ENCODE measurements around the gene SLC30A7. TPM values are rescaled to one million over a fixed set of nuclear protein-coding genes. Genes with fewer than 3 reads are reported as not detected.
"Not testable (repeated sequence)": the region's sequence is repeated elsewhere in the genome, so short reads cannot be mapped to it uniquely, and the experiment has no call there.

Gene SLC30A7
- total RNA-seq, 6 experiments from 2014 or later, result 19.1 to 32.2 (median 23.3) TPM

DNA sequence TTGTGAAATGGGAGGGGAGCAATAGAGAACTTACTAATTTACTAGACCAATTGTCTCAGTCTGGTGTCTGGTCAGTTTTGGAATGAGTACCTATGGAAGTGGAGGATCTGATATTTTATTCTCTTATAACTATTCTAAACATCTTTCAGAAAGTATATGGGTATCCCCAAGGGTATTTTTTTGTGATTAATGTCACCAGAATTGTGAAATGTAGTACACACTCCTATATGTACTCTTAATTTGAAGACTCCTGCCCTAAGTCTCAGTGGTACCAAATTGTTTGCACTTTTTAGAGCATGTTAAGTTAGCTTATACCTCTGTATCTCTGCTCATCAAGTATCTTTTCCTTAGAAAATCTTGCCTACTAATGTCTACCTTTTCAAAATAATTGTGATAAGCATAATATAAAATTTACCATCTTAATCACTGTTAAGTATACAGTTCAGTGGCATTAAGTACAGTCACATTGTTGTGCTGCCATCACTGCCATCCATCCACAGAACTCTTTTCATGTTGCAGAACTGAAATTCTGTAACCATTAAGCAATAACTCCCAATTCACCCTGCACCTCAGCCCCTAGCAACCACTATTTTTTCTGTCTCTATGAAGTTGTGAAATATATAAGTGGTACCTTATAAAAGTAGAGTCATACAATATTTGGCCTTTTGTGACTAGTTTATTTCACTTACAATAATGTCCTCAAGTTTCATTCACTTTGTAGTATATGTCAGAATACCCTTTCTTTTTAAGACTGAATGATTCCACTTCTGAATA is 40.5 kb downstream of the SLC30A7 start:
- peaks cover 0 to 5% (median 0%) of the 10 kb centered on the region in 4 donors for H3K36me3 ChIP-seq
- intact Hi-C loops (cut with DNase I), result no loop called here

DNA sequence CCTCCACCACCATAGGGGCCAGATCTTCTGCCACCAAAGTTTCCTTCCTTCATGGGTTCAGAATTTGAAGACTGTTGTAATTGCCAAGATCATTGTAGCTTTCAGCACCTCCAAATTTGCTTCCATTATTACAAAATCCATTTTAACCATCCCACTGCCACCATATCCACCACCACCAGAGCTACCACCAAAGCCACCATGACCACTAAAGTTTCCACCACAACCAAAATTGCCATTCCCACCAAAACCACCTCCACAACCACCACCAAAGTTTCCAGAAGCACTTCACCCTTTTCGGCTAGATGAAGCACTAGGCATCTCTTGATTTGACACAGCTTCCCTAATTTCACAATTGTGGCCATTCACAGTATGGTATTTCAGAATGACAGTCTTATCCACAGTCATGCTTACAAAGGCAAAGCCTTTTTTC is 45.2 kb downstream of the SLC30A7 start:
- TF ChIP-seq, protein P1, sequence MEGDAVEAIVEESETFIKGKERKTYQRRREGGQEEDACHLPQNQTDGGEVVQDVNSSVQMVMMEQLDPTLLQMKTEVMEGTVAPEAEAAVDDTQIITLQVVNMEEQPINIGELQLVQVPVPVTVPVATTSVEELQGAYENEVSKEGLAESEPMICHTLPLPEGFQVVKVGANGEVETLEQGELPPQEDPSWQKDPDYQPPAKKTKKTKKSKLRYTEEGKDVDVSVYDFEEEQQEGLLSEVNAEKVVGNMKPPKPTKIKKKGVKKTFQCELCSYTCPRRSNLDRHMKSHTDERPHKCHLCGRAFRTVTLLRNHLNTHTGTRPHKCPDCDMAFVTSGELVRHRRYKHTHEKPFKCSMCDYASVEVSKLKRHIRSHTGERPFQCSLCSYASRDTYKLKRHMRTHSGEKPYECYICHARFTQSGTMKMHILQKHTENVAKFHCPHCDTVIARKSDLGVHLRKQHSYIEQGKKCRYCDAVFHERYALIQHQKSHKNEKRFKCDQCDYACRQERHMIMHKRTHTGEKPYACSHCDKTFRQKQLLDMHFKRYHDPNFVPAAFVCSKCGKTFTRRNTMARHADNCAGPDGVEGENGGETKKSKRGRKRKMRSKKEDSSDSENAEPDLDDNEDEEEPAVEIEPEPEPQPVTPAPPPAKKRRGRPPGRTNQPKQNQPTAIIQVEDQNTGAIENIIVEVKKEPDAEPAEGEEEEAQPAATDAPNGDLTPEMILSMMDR (IDR thresholded peaks at IDR 0.05), result no peak
- TF ChIP-seq POLR2A (IDR thresholded peaks at IDR 0.05), result no peak
- Histone ChIP-seq H3K9me3 (no peaks in the 10 kb centered on the region), H3K4me1 (no peaks in the 10 kb centered on the region), H3K4me3 (no peak overlapping the region), H3K36me3 (peaks cover 0 to 5% (median 0%) of the 10 kb centered on the region in 4 donors), H3K27ac (no peak overlapping the region), H3K27me3 (no peaks in the 10 kb centered on the region)
- DNase-seq, result no peak
- no peak for ATAC-seq
- intact Hi-C loops (cut with DNase I), result no loop called here
- 33% methylated on average over 1 of the region's 1 CpG for WGBS (ENCODE audit: insufficient coverage, low coverage, low lambda C conversion rate, missing lambda C conversion rate)

More for the DNA sequence above, 40.5 kb downstream of the SLC30A7 start:
- Histone ChIP-seq H3K4me1 (no peaks in the 10 kb centered on the region), H3K9me3 (no peaks in the 10 kb centered on the region), H3K4me3 (no peak overlapping the region), H3K27me3 (no peaks in the 10 kb centered on the region), H3K27ac (no peak overlapping the region)
- no peak for DNase-seq
- no peak for ATAC-seq
- no peak for TF ChIP-seq POLR2A (IDR thresholded peaks at IDR 0.05)
- TF ChIP-seq, protein P1 (IDR thresholded peaks at IDR 0.05), result no peak

DNA sequence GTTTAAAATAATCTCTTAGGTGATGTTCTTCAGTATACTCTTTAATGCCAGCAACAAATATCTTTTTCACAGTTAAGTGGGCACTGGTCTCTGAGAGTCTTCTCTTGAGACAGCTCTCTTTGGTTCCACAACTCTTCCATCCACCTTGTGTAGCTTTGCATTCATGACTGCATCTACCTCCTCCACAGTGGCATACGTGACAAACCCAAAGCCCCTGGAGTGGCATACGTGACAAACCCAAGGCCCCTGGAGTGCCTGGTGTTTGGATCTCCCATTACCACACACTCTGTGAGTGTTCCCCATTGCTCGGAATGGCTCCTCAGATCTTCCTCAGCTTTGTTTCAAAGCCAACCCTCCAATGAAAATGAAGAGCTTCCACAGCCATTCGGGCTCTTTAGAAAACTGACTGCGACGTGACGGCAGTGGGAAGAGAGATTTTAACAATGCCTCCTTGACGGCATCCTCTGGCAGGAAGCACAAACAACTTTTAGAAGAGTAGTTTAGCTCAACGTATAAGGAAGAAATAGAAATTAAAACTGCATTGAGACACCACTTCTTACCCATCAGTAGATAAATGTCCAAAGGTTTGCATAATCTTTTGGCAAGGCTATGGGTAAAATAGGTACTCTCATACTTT is 45.8 kb downstream of the SLC30A7 start:
- peaks cover 0 to 5% (median 0%) of the 10 kb centered on the region in 4 donors for H3K36me3 ChIP-seq
- H3K4me1 ChIP-seq, result no peaks in the 10 kb centered on the region
- no peaks in the 10 kb centered on the region for H3K27me3 ChIP-seq
- no peak for TF ChIP-seq POLR2A (IDR thresholded peaks at IDR 0.05)
- WGBS (ENCODE audit: insufficient coverage, low coverage, low lambda C conversion rate, missing lambda C conversion rate), result 95% methylated on average over 9 of the region's 9 CpGs
- intact Hi-C loops (cut with DNase I), result no loop called here
- DNase-seq, result no peak
- H3K27ac ChIP-seq, result no peak overlapping the region
- ATAC-seq, result no peak
- no peaks in the 10 kb centered on the region for H3K9me3 ChIP-seq
- H3K4me3 ChIP-seq, result no peak overlapping the region

DNA sequence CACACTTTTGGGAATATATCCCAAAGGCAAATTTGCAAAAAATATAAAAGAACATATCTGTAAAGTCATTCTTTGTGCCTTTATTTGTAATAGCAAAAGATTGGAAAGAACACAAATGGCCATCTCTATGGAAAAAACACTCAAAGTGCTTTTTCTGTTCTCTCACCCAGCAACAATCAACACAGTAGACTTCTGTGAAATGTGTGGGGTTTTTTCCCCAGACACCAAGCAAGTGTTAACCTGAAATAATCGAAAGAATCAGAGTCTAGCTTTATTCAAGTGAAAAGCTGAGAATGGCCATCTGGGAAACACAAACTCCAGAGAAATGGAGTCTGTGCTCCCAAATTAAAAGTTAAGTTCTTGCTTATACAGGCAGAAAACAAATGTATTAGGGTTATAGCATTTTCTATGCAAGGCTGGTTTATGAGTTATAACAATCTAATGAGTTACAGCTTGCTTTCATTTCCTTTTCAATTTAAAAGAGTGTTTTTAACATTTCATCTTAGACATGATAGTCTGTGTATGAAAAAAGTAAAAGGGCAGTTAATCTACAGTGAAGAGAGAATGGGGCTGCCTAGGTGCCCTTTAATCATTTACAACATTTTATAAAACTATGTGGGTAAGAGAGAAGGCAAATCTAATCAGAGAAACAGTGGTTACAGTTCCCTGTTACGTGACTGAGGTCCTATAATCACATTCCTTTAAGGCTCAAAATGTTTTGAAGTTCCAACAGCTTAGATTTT is 46.6 kb downstream of the SLC30A7 start:
- ATAC-seq (no peak), DNase-seq (no peak)
- no peaks in the 10 kb centered on the region for H3K27me3 ChIP-seq
- TF ChIP-seq POLR2A (IDR thresholded peaks at IDR 0.05), result no peak
- TF ChIP-seq, protein P1 (IDR thresholded peaks at IDR 0.05), result no peak
- intact Hi-C loops (cut with DNase I), result no loop called here
- H3K9me3 ChIP-seq, result no peaks in the 10 kb centered on the region
- WGBS (ENCODE audit: insufficient coverage, low coverage, low lambda C conversion rate, missing lambda C conversion rate), result 71% methylated on average over 2 of the region's 2 CpGs
- H3K4me3 ChIP-seq, result no peak overlapping the region
- H3K36me3 ChIP-seq, result peaks cover 0 to 5% (median 0%) of the 10 kb centered on the region in 4 donors
- H3K4me1 ChIP-seq, result no peaks in the 10 kb centered on the region
- no peak overlapping the region for H3K27ac ChIP-seq

DNA sequence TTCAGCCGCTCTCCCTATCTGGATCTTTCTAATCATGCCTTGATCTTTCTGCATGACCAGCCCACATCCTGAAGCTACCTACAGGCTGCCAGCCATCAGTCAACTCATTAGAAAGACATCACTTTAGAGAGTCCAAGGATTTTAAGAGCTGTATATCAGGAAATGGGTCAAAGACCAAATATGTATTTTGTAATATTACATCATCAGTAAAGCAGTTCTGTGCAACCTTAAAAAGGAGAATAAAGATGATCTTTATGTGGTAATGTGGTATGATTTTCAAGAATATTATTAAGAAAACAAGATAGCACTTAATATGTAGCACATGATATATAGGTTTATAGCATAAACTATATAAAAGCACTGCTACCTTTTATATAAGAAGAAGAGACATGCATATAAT is 47.6 kb downstream of the SLC30A7 start:
- Histone ChIP-seq H3K36me3 (peaks cover 0 to 5% (median 0%) of the 10 kb centered on the region in 4 donors), H3K4me1 (no peaks in the 10 kb centered on the region), H3K4me3 (no peak overlapping the region), H3K27ac (no peak overlapping the region), H3K9me3 (no peaks in the 10 kb centered on the region), H3K27me3 (no peaks in the 10 kb centered on the region)
- DNase-seq, result no peak
- WGBS (ENCODE audit: insufficient coverage, low coverage, low lambda C conversion rate, missing lambda C conversion rate), result 100% methylated on average over 1 of the region's 1 CpG
- no peak for ATAC-seq
- no peak for TF ChIP-seq POLR2A (IDR thresholded peaks at IDR 0.05)
- TF ChIP-seq, protein P1 (IDR thresholded peaks at IDR 0.05), result no peak
- intact Hi-C loops (cut with DNase I), result no loop called here

DNA sequence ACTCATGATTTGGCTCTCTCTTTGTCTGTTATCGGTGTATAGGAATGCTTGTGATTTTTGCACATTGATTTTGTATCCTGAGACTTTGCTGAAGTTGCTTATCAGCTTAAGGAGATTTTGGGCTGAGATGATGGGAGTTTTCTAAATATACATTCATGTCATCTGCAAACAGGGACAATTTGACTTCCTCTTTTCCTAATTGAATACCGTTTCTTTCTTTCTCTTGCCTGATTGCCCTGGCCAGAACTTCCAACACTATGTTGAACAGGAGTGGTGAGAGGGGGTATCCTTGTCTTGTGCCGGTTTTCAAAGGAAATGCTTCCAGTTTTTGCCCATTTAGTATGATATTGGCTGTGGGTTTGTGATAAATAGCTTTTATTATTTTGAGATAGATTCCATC is 50.2 kb downstream of the SLC30A7 start:
- ATAC-seq; H3K27me3 ChIP-seq; H3K27ac ChIP-seq; intact Hi-C loops (cut with DNase I); H3K9me3 ChIP-seq; DNase-seq; H3K4me1 ChIP-seq; H3K4me3 ChIP-seq; H3K36me3 ChIP-seq: not testable (repeated sequence)
- WGBS (ENCODE audit: insufficient coverage, low coverage, low lambda C conversion rate, missing lambda C conversion rate), result 94% methylated on average over 3 of the region's 3 CpGs

DNA sequence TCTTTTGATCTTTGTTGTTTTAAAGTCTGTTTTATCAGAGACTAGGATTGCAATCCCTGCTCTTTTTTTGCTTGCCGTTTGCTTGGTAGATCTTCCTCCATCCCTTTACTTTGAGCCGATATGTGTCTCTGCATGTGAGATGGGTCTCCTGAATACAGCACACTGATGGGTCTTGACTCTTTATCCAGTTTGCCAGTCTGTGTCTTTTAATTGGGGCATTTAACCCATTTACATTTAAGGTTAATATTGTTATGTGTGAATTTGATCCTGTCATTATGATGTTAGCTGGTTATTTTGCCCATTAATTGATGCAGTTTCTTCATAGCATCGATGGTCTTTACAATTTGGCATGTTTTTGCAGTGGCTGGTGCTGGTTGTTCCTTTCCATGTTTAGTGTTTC is 51.9 kb downstream of the SLC30A7 start:
- H3K36me3 ChIP-seq; H3K27ac ChIP-seq; H3K4me1 ChIP-seq; H3K4me3 ChIP-seq; H3K9me3 ChIP-seq; intact Hi-C loops (cut with DNase I); DNase-seq; ATAC-seq; H3K27me3 ChIP-seq: not testable (repeated sequence)
- 77% methylated on average over 3 of the region's 3 CpGs for WGBS (ENCODE audit: insufficient coverage, low coverage, low lambda C conversion rate, missing lambda C conversion rate)

Data from right lobe of liver (tissue), 6 donors.